ENCODE data around the gene GJB1.

GJB1 gene

DNA sequence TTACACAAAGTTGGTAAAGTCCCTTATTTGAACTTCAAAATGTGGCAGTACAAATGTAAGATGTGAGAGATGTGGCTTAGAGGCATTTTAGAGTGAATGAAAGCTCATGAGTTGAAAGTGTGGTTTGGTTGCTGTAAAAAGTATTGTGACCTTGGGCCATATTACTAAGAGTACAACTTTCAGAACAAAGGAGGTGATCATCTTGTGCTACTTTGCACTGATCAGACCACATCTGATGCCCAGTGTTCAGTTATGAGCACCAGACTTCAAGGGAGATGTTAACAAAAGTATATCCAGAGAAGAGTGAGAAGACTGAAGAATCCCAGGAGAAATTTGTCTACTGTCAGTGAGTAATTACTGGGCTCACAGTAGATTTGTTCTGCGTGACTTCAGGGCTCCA lies 48.2 kb upstream of the GJB1 start:
- POLR2A ChIA-PET: no interaction called here
- no peaks in the 10 kb centered on the region for H3K4me1 ChIP-seq (ENCODE audit: control insufficient read depth, insufficient read depth, low read length)
- CTCF ChIA-PET: interaction anchor here (0.6 kb wide), 1 partner anchor 162 kb away, joined by 3 read pairs; no protein-coding TSS in a partner anchor
- no peak overlapping the region for H3K27ac ChIP-seq (ENCODE audit: extremely low read depth, low read depth, low read length)
- TF ChIP-seq, protein P1, sequence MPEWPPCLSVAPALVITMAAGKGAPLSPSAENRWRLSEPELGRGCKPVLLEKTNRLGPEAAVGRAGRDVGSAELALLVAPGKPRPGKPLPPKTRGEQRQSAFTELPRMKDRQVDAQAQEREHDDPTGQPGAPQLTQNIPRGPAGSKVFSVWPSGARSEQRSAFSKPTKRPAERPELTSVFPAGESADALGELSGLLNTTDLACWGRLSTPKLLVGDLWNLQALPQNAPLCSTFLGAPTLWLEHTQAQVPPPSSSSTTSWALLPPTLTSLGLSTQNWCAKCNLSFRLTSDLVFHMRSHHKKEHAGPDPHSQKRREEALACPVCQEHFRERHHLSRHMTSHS (tag by site-specific recombination; IDR thresholded peaks at IDR 0.05): no peak
- TF ChIP-seq, protein P2, sequence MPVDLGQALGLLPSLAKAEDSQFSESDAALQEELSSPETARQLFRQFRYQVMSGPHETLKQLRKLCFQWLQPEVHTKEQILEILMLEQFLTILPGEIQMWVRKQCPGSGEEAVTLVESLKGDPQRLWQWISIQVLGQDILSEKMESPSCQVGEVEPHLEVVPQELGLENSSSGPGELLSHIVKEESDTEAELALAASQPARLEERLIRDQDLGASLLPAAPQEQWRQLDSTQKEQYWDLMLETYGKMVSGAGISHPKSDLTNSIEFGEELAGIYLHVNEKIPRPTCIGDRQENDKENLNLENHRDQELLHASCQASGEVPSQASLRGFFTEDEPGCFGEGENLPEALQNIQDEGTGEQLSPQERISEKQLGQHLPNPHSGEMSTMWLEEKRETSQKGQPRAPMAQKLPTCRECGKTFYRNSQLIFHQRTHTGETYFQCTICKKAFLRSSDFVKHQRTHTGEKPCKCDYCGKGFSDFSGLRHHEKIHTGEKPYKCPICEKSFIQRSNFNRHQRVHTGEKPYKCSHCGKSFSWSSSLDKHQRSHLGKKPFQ (tag by site-specific recombination; IDR thresholded peaks at IDR 0.05): no peak
- no peak for TF ChIP-seq ZNF169 (tag by site-specific recombination; IDR thresholded peaks at IDR 0.05)
- TF ChIP-seq ZNF16 (tag by site-specific recombination; IDR thresholded peaks at IDR 0.05; ENCODE audit: low read depth): no peak
- no peak for TF ChIP-seq ZNF530 (tag by site-specific recombination; IDR thresholded peaks at IDR 0.05; ENCODE audit: low read depth)
- no peak for TF ChIP-seq ZSCAN18 (tag by site-specific recombination; IDR thresholded peaks at IDR 0.05)
- TF ChIP-seq ZNF529 (tag by site-specific recombination; IDR thresholded peaks at IDR 0.05; ENCODE audit: insufficient replicate concordance): no peak
- no peak for TF ChIP-seq ZNF776 (tag by site-specific recombination; IDR thresholded peaks at IDR 0.05; ENCODE audit: borderline replicate concordance)
- TF ChIP-seq ZNF146 (tag by site-specific recombination; IDR thresholded peaks at IDR 0.05): no peak
- no peak for TF ChIP-seq KLF1 (tag by site-specific recombination; IDR thresholded peaks at IDR 0.05)
- no peak for TF ChIP-seq ZNF266 (tag by site-specific recombination; IDR thresholded peaks at IDR 0.05; ENCODE audit: low read depth)
- no peak for TF ChIP-seq ZNF174 (tag by site-specific recombination; IDR thresholded peaks at IDR 0.05)
- TF ChIP-seq, protein P3, sequence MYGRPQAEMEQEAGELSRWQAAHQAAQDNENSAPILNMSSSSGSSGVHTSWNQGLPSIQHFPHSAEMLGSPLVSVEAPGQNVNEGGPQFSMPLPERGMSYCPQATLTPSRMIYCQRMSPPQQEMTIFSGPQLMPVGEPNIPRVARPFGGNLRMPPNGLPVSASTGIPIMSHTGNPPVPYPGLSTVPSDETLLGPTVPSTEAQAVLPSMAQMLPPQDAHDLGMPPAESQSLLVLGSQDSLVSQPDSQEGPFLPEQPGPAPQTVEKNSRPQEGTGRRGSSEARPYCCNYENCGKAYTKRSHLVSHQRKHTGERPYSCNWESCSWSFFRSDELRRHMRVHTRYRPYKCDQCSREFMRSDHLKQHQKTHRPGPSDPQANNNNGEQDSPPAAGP (tag by site-specific recombination; IDR thresholded peaks at IDR 0.05): no peak
- TF ChIP-seq, protein P4, sequence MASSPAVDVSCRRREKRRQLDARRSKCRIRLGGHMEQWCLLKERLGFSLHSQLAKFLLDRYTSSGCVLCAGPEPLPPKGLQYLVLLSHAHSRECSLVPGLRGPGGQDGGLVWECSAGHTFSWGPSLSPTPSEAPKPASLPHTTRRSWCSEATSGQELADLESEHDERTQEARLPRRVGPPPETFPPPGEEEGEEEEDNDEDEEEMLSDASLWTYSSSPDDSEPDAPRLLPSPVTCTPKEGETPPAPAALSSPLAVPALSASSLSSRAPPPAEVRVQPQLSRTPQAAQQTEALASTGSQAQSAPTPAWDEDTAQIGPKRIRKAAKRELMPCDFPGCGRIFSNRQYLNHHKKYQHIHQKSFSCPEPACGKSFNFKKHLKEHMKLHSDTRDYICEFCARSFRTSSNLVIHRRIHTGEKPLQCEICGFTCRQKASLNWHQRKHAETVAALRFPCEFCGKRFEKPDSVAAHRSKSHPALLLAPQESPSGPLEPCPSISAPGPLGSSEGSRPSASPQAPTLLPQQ (tag by site-specific recombination; IDR thresholded peaks at IDR 0.05): no peak
- no peak for TF ChIP-seq ZNF747 (tag by site-specific recombination; IDR thresholded peaks at IDR 0.05)
- TF ChIP-seq PRDM4 (tag by site-specific recombination; IDR thresholded peaks at IDR 0.05): no peak
- no peak for TF ChIP-seq ZNF518A (tag by site-specific recombination; conservative IDR thresholded peaks at IDR 0.05; ENCODE audit: low read depth)
- H3K4me3 ChIP-seq (ENCODE audit: low read depth, low read length): no peak overlapping the region
- no peaks in the 10 kb centered on the region for H3K36me3 ChIP-seq (ENCODE audit: control insufficient read depth in 2 of 2, insufficient read depth in 1 of 2, low read length in 2 of 2)
- H3K9me3 ChIP-seq (ENCODE audit: control insufficient read depth, insufficient read depth, low read depth, low read length): no peaks in the 10 kb centered on the region; the same call in 1 of the 2 replicates

Measured in HEK293 (cell line).